Ramos (cell line): ENCODE results near the gene USP30.

ENCODE experiments used
- in situ Hi-C: fragments of 300-500 bp; cut with MboI; formaldehyde crosslinking; loops from one replicate; pipeline ENCODE4 v1.14.3; 2022; ENCODE audit warnings: low sequenced_read_pairs; ENCODE audit not compliant: unreplicated experiment

Gene USP30

DNA sequence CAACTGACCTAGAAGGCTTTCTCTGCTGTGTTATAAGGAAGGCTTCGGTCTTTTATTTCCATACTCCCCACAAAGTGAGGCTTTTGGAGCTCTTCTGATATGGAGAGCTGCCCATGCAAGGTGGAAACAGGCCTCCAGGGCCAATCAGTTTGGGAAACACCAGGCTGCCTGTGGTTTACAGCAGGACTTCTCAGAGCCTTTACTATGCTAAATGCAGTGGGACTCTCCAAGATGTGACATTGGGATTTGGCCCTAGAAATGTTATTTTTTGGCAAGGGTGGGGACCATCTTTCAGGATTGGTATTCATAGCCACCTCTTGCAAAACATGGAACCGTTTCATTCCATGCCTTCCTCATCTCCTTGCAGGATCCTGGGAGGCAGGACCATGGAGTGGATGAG, 67.7 kb downstream of the USP30 start:
- in situ Hi-C loops, result no loop called here

GRCh38 chr12:109120557-109120956, 68.2 kb downstream of the USP30 start:
- in situ Hi-C loops, result no loop called here

- in situ Hi-C loops, result no loop called here
Measured at GRCh38 chr12:109121346-109121880, 69.0 kb downstream of the USP30 start.

- in situ Hi-C loops, result no loop called here
Measured at GRCh38 chr12:109124878-109125648, 72.7 kb downstream of the USP30 start.

- in situ Hi-C loops, result no loop called here
Measured at GRCh38 chr12:109125791-109126190, 73.4 kb downstream of the USP30 start.

DNA sequence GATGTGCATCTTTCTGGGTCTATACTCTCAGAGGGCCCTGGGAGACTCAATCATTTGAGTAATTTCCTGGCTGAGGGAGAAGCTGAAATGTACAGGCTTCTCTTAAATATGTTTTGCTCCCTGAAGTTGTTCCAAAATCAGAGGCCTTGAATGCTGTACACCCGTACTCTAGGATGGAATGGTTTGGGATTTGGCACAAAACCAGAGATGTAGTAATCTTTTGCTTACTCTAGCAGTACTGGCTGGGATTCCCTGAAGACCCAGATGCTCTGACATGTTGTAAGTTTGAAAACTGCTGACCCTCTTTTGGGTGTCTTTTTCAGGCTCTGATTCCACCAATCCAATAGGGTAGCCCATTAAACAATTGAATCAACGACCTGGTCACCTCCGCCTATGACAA, 74.4 kb downstream of the USP30 start:
- in situ Hi-C loops, result no loop called here

DNA sequence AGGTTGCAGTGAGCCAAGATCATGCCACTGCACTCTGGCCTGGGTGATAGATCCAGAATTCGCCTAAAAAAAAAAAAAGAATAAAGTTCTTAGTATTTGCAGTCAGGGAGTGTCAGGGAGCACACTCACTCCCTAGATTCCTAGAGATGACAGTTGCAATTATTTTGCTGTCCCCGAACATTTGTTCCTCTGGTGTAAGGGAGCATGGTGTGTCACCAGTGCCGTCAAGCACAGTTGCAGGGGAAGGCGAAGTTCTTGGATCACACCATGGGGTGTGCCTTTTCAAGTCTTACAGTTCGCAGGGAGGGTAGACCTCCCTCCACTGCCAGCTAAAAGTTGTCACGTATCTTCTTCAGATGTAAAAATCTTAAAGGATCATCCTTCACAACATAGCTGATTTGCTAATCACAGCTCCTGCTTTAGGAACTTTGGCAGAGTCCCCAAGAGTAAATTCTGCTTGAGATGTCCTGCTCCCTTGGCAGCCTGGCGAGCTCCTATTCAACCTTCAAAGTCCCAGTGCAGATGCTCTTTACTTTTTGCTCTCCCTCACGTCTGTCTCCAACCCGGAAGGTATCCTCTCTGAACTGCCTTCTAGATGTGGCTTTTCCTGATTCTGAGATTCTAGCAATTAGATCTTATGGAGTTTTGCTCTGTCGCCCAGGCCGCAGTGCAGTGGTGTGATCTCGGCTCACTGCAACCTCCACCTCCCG, 75.3 kb downstream of the USP30 start:
- in situ Hi-C loops, result no loop called here

DNA sequence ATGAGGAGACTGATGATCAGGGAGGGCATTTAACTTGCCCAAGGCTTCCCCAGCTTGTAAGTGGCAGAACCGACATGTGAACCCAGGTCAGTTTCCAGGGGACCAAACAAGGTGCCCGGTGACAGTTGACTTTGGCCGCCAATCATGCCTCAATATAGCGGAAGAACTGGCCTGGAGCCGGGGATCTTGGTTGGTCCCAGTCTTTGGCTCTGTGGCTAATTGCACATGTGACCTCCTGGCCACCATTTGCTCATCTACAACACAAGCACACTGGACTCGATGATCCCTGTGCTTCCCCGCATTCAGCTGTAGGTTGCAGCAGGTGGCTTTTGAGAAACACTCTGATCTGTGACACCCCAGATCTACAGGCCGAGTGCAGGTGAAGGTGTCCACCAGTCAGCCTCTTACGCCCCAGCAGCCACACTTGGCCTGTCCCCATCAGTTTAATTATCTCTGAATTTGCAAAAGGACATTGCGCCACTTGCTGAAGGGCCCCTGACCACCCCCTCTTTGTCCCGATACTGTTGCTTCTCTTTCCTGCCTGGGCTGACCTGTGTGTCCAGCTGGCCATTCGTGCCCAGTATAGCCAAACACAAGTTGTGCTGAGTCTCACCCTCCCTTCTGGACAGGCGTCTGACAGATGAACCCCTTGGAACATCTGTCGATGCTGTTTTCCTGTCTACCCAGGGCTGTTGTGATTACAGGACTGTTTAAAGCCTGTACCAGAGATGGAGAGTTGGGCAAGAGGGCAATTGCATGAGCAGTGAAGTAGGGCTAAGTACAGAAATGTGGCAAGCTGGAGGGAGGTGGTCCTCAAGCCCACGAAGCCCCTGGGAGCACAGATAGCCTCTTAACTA, 78.1 kb downstream of the USP30 start:
- in situ Hi-C loops, result no loop called here

- in situ Hi-C loops, result no loop called here
Measured at GRCh38 chr12:109131154-109132050, 79.0 kb downstream of the USP30 start.

GRCh38 chr12:109134186-109134917, 82.0 kb downstream of the USP30 start:
- in situ Hi-C loops, result no loop called here

GRCh38 chr12:109137055-109137454, 84.7 kb downstream of the USP30 start:
- in situ Hi-C loops, result no loop called here
